NB4 (cell line): ENCODE results near the gene PHRF1.

Source experiments
- POLR2A ChIP-seq: IDR thresholded peaks from 2 replicates; pipeline ENCODE4 v1.6.1; 2011; ENCODE audit warnings: mild to moderate bottlenecking; ENCODE audit not compliant: insufficient read length; ENCODE audit errors: extremely low read depth
- TF ChIP-seq, protein P1 (sequence below): IDR thresholded peaks from one replicate; pipeline ENCODE4 v1.5.1; 2012; ENCODE audit warnings: low read depth, low read length
- TF ChIP-seq, protein P2 (sequence below): IDR thresholded peaks from 2 replicates; pipeline ENCODE4 v1.6.1; 2011; ENCODE audit warnings: low read depth, low read length

DNA sequence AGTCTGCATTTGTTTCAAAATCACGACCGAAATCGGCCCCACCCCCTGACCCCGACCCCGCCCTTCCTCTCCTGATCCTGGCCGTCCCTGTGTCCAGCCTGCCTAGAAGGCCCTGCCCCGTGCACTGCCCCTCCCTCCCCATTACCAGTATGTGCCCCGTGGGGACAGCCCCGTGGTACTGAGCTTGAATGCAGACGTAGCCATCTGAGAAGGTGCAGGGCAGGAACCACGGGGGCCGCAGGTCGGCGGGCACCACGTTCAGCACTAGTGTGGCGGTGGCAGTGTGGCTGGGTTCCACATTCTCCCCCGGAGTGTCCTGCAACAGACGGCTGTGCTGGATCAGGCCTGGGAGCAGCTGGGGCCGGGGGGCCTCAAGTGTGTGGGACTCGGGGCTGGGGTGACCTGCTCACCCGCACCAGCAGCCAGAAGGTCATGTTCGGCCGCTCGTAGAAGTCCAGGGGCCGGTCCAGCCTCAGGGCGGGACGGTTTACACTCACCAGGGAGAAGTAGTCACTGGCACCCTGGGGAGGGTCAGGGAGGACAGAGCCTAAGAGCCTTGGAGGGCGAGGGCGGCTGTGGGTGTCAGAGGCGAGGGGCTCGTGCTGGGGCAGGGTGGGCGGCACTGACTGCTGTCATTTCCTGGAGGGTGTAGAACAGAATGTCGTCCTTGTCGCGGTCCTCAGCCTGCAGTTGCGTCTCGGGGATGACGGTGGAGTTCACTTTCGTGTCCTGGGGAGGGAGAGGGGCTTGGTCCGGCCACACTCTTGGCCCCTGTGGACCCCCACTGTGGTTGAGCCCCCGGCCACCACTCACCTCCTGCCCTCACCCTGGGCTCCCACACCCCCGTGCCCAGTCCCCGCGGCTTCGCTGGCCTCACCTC, 44.9 kb downstream of the PHRF1 start:
- TF ChIP-seq, protein P1, sequence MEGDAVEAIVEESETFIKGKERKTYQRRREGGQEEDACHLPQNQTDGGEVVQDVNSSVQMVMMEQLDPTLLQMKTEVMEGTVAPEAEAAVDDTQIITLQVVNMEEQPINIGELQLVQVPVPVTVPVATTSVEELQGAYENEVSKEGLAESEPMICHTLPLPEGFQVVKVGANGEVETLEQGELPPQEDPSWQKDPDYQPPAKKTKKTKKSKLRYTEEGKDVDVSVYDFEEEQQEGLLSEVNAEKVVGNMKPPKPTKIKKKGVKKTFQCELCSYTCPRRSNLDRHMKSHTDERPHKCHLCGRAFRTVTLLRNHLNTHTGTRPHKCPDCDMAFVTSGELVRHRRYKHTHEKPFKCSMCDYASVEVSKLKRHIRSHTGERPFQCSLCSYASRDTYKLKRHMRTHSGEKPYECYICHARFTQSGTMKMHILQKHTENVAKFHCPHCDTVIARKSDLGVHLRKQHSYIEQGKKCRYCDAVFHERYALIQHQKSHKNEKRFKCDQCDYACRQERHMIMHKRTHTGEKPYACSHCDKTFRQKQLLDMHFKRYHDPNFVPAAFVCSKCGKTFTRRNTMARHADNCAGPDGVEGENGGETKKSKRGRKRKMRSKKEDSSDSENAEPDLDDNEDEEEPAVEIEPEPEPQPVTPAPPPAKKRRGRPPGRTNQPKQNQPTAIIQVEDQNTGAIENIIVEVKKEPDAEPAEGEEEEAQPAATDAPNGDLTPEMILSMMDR, result no peak
- TF ChIP-seq, protein P2, sequence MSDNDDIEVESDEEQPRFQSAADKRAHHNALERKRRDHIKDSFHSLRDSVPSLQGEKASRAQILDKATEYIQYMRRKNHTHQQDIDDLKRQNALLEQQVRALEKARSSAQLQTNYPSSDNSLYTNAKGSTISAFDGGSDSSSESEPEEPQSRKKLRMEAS, result no peak
- TF ChIP-seq POLR2A, result no peak
